Cardiac muscle cell (in vitro differentiated cells and primary cell): ENCODE results near the gene MFRP. TPM values are rescaled to one million over a fixed set of nuclear protein-coding genes. Genes with fewer than 3 reads are reported as not detected.
A peak's percentile ranks its signal among the peaks of the same experiment; 100 is the strongest.

ENCODE experiments used
- DNase-seq, 2 donors: peaks; one replicate each; pipeline versions ENCODE4 v3.0.0 to v3.0.0-alpha.2; 2010 to 2017; ENCODE audit warnings: low read depth in 1 of 2, low spot score in 1 of 2
- H3K27ac ChIP-seq: fragments of 200-600 bp; sonication (generic); 2 replicates; pipeline ENCODE4 v1.5.1; 2016
- H3K27me3 ChIP-seq: fragments of 200-600 bp; sonication (generic); 2 replicates; pipeline ENCODE4 v1.6.0; 2016; ENCODE audit warnings: control low read depth
- H3K36me3 ChIP-seq: fragments of 200-600 bp; sonication (generic); 2 replicates; pipeline ENCODE4 v1.5.1; 2016; ENCODE audit warnings: control low read depth
- H3K4me1 ChIP-seq: fragments of 200-600 bp; sonication (generic); 2 replicates; pipeline ENCODE4 v1.8.1; 2017; ENCODE audit warnings: low read depth, mild to moderate bottlenecking, mixed run types
- H3K4me3 ChIP-seq: fragments of 200-600 bp; sonication (generic); 2 replicates; pipeline ENCODE4 v1.5.1; 2016; ENCODE audit warnings: mild to moderate bottlenecking
- H3K9me3 ChIP-seq: fragments of 200-600 bp; sonication (generic); 2 replicates; pipeline ENCODE4 v1.5.1; 2017; ENCODE audit warnings: low read depth, mild to moderate bottlenecking, control low read depth
- polyA plus RNA-seq: library from polyadenylated mRNA; unstranded; fragments of >200 nt; fragmentation: Nextera tagmentation; extraction: Ambion mirVana; gene quantifications from 2 replicates; pipeline ENCODE4 v1.2.1, GENCODE V29; 2016
- total RNA-seq: library from RNA; depleted of rRNA; stranded (reverse); fragments of >200 nt; gene quantifications from 2 replicates; pipeline ENCODE4 v1.2.3, GENCODE V29; 2016
- TF ChIP-seq, protein P1 (sequence below): IDR thresholded peaks from 2 replicates; pipeline ENCODE4 v1.5.1; 2012; ENCODE audit warnings: low read depth, mild to moderate bottlenecking, low read length

MFRP gene
- total and polyA plus RNA-seq, 2 experiments from 2014 or later, result not detected

GRCh38 chr11:119371067-119371601 is 24.6 kb upstream of the MFRP start:
- Histone ChIP-seq H3K4me3 (no peak overlapping the region), H3K36me3 (no peaks in the 10 kb centered on the region), H3K4me1 (peaks cover 78% of the 10 kb centered on the region), H3K9me3 (no peaks in the 10 kb centered on the region), H3K27ac (peak overlapping the region; percentile 88), H3K27me3 (no peaks in the 10 kb centered on the region)
- TF ChIP-seq, protein P1, sequence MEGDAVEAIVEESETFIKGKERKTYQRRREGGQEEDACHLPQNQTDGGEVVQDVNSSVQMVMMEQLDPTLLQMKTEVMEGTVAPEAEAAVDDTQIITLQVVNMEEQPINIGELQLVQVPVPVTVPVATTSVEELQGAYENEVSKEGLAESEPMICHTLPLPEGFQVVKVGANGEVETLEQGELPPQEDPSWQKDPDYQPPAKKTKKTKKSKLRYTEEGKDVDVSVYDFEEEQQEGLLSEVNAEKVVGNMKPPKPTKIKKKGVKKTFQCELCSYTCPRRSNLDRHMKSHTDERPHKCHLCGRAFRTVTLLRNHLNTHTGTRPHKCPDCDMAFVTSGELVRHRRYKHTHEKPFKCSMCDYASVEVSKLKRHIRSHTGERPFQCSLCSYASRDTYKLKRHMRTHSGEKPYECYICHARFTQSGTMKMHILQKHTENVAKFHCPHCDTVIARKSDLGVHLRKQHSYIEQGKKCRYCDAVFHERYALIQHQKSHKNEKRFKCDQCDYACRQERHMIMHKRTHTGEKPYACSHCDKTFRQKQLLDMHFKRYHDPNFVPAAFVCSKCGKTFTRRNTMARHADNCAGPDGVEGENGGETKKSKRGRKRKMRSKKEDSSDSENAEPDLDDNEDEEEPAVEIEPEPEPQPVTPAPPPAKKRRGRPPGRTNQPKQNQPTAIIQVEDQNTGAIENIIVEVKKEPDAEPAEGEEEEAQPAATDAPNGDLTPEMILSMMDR, result no peak
- DNase-seq, result no peak

- no peaks in the 10 kb centered on the region for H3K27me3 ChIP-seq
- peak in 1 of 2 donors; percentile 59 for DNase-seq
- no peaks in the 10 kb centered on the region for H3K36me3 ChIP-seq
- peak overlapping the region; percentile 88 for H3K27ac ChIP-seq
- TF ChIP-seq, protein P1, result no peak
- no peaks in the 10 kb centered on the region for H3K9me3 ChIP-seq
- no peak overlapping the region for H3K4me3 ChIP-seq
- peaks cover 77% of the 10 kb centered on the region for H3K4me1 ChIP-seq
Measured at GRCh38 chr11:119370486-119371046, 24.1 kb upstream of the MFRP start.

DNA sequence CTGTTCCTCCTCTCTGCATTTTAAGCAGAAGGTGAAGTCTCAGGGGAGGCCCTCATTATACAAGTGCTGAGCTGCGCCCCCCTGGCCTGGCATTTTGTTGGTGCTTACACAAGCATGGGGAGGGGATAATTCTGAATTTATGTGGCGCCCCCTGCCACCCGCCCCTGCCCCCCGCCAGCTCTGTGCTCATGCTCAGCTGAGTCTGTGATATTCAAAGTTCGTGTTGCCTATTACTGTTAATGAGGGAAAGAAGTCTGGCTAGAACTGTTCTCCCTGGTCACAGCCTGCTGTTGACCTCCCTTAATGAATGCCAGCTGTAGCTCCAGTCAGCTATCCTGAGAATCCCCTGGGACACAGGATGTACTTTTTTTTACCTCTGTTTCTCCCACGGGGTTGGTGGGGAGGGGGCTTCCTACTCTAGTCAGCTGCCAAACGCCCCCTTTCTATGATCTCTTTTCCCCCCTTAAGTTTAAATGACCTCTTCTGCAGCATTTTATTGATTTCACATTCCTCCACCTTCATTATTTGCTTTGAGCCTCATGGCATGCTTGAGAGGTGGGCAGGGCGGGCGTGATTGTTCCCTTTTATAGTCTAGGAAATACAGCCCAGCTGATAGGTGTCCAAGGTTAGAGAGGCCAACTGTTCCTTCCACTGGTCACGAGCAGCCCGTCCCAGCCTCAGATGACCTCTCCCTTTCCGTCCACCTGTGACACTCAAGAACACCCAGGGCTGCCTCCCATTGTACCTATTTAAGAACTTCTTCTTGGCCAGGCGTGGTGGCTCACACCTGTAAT is 22.8 kb upstream of the MFRP start:
- H3K27ac ChIP-seq, result peak overlapping the region; percentile 88
- no peak for DNase-seq
- no peak overlapping the region for H3K4me3 ChIP-seq
- no peaks in the 10 kb centered on the region for H3K9me3 ChIP-seq
- peaks cover 77% of the 10 kb centered on the region for H3K4me1 ChIP-seq
- no peaks in the 10 kb centered on the region for H3K36me3 ChIP-seq
- H3K27me3 ChIP-seq, result no peaks in the 10 kb centered on the region
- TF ChIP-seq, protein P1, result no peak

- Histone ChIP-seq H3K4me1 (peaks cover 71% of the 10 kb centered on the region), H3K27ac (peak overlapping the region; percentile 67), H3K4me3 (no peak overlapping the region), H3K9me3 (no peaks in the 10 kb centered on the region), H3K27me3 (no peaks in the 10 kb centered on the region), H3K36me3 (no peaks in the 10 kb centered on the region)
- DNase-seq, result peak in 1 of 2 donors; percentile 33
- TF ChIP-seq, protein P1, result no peak
Measured at GRCh38 chr11:119368121-119369034, 21.9 kb upstream of the MFRP start.

- Histone ChIP-seq H3K27me3 (no peaks in the 10 kb centered on the region), H3K4me3 (no peak overlapping the region), H3K27ac (peak overlapping the region; percentile 67), H3K9me3 (no peaks in the 10 kb centered on the region), H3K36me3 (no peaks in the 10 kb centered on the region), H3K4me1 (peaks cover 71% of the 10 kb centered on the region)
- TF ChIP-seq, protein P1, result no peak
- DNase-seq, result no peak
Measured at GRCh38 chr11:119367661-119368120, 21.2 kb upstream of the MFRP start.
